ENCODE measurements around the gene VTA1.
A peak's percentile ranks its signal among the peaks of the same experiment; 100 is the strongest.

Gene VTA1

GRCh38 chr6:142271476-142271875 lies 124.4 kb downstream of the VTA1 start:
- DNase-seq (ENCODE audit: low read depth): peak; percentile 31
- H3K4me3 ChIP-seq (replicated peaks; ENCODE audit: low read depth, low read length): no peak overlapping the region
- TF ChIP-seq CTCF (IDR thresholded peaks at IDR 0.05; ENCODE audit: low read length, missing control alignments): no peak

All from fibroblast of pulmonary artery (primary cell).